Measurements from ENCODE around the gene ADCK2. TPM values are rescaled to one million over a fixed set of nuclear protein-coding genes. Genes with fewer than 3 reads are reported as not detected.

The ADCK2 gene
- total and polyA plus RNA-seq, 9 of the 15 experiments (the other 6 are each of a cell fraction or from before 2014, with no cell fraction given), result 0.08 to 14.3 (median 9.7) TPM

- no peak overlapping the region for H3K4me3 ChIP-seq
- H3K36me3 ChIP-seq (ENCODE audit: control insufficient read depth, insufficient read depth, low read length), result peaks cover 6% of the 10 kb centered on the region; the same call in 1 of the 3 replicates
- H3K4me1 ChIP-seq (replicated peaks in 1 of 2; ENCODE audit: control insufficient read depth in 2 of 2, insufficient read depth in 2 of 2, low read length in 2 of 2), result peaks cover 13 to 17% of the 10 kb centered on the region in 2 experiments; a peak in 4 of 5 replicates
- H3K27ac ChIP-seq (ENCODE audit: extremely low read depth, low read depth, low read length), result no peak overlapping the region
- no peak overlapping the region for H2AFZ ChIP-seq (ENCODE audit: low read depth, low read length)
- no peak overlapping the region for H3K4me2 ChIP-seq (ENCODE audit: insufficient read depth, low read length)
- intact Hi-C loops (cut with micrococcal nuclease) (loop anchor here (10.0 kb wide), 2 partner anchors 307 to 857 kb away; no protein-coding TSS in a partner anchor), in situ Hi-C loops (cut with MboI) (no loop called here)
- no peaks in the 10 kb centered on the region for H3K9me1 ChIP-seq (ENCODE audit: control insufficient read depth, insufficient read depth, low read length)
- H3K9ac ChIP-seq (ENCODE audit: insufficient read depth in 1 of 2, low read depth in 2 of 2, low read length in 2 of 2), result peak overlapping the region in 1 of 2 experiments; percentile 75; a peak in 2 of 4 replicates
- CTCF ChIA-PET (ENCODE audit: low intra/inter-chr PET ratio), result interaction anchor here (0.6 kb wide), 1 partner anchor 135 kb away, joined by 3 read pairs; no protein-coding TSS in a partner anchor
- DNase-seq (ENCODE audit: extremely low read depth in 1 of 4, low spot score in 3 of 4) (no peak), FAIRE-seq (no peak), ATAC-seq (no peak)
- no TSS peak for BruUV-seq (replicated peaks)
- H3K27me3 ChIP-seq (ENCODE audit: control insufficient read depth in 2 of 2, insufficient read depth in 2 of 2, low read length in 2 of 2), result no peaks in the 10 kb centered on the region
- H3K79me2 ChIP-seq (ENCODE audit: control insufficient read depth, insufficient read depth, low read length), result no peaks in the 10 kb centered on the region
- 59% methylated on average over 20 of the region's 20 CpGs for WGBS (ENCODE audit: insufficient coverage, low coverage, missing lambda C conversion rate)
- no peaks in the 10 kb centered on the region for H3K9me3 ChIP-seq (replicated peaks; ENCODE audit: control insufficient read depth, insufficient read depth, low read depth, low read length)
- H4K20me1 ChIP-seq (replicated peaks; ENCODE audit: control insufficient read depth, insufficient read depth, low read length), result 0 out of 2 replicates have a peak, but pooled peaks cover 1% of the 10 kb centered on the region
- POLR2A ChIA-PET, result interaction anchor here (0.7 to 1.3 kb wide), 2 partner anchors 18 to 26 kb away, joined by 3 to 4 read pairs; partner anchors contain the start of gene NDUFB2
- TF ChIP-seq, protein P1, sequence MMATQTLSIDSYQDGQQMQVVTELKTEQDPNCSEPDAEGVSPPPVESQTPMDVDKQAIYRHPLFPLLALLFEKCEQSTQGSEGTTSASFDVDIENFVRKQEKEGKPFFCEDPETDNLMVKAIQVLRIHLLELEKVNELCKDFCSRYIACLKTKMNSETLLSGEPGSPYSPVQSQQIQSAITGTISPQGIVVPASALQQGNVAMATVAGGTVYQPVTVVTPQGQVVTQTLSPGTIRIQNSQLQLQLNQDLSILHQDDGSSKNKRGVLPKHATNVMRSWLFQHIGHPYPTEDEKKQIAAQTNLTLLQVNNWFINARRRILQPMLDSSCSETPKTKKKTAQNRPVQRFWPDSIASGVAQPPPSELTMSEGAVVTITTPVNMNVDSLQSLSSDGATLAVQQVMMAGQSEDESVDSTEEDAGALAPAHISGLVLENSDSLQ (IDR thresholded peaks at IDR 0.05), result no peak
- TF ChIP-seq POLR2A (conservative IDR thresholded peaks at IDR 0.05), result no peak
- no peak for TF ChIP-seq ZNF277 (CRISPR knock-in tag; IDR thresholded peaks at IDR 0.05; ENCODE audit: borderline replicate concordance)
- TF ChIP-seq PHTF2 (CRISPR knock-in tag; IDR thresholded peaks at IDR 0.05), result no peak
- no peak for TF ChIP-seq CREB1 (IDR thresholded peaks at IDR 0.05)
- no peak for TF ChIP-seq CREB1 (CRISPR knock-in tag; IDR thresholded peaks at IDR 0.05)
- TF ChIP-seq ARID1B (IDR thresholded peaks at IDR 0.05), result no peak
- TF ChIP-seq ARID2 (IDR thresholded peaks at IDR 0.05), result no peak
- no peak for TF ChIP-seq GATAD2B (IDR thresholded peaks at IDR 0.05; ENCODE audit: borderline replicate concordance)
- TF ChIP-seq KDM2B (CRISPR knock-in tag; IDR thresholded peaks at IDR 0.05), result no peak
- TF ChIP-seq ESRRB (CRISPR knock-in tag; IDR thresholded peaks at IDR 0.05; ENCODE audit: borderline replicate concordance), result no peak
- TF ChIP-seq PHB2 (IDR thresholded peaks at IDR 0.05; ENCODE audit: low read depth), result no peak
- no peak for TF ChIP-seq MAFG (tag; conservative IDR thresholded peaks at IDR 0.05)
- no peak for TF ChIP-seq KLF6 (CRISPR knock-in tag; IDR thresholded peaks at IDR 0.05; ENCODE audit: borderline replicate concordance)
These were observed 5.5 kb downstream of the ADCK2 start for GRCh38 chr7:140678081-140678815.
